ENCODE data around the gene ITIH5. TPM values are rescaled to one million over a fixed set of nuclear protein-coding genes. Genes with fewer than 3 reads are reported as not detected.

The ITIH5 gene
- polyA plus RNA-seq, 3 donors, result not detected

DNA sequence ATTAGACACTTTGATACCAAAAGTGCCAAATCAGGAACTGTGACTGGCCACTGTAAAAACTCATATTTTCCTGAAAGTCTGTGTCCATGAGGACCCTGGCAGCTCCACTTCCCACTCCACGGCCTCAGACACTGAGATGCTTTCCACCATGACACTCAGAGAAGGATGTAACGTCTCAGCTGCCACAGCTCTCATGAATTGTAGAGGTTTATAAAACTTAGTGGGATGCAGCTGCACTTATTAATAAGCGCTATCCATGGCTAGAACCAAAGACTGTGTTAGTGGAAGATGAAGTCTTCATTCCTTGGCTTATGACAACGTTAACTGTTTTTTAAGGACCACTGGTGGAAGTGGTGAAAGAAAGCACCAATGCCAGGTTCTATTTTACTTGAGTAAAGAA is 121.0 kb downstream of the ITIH5 start:
- WGBS (ENCODE audit: insufficient coverage), result 87% methylated on average over 3 of the region's 4 CpGs

GRCh38 chr10:7545261-7545660 is 121.5 kb downstream of the ITIH5 start:
- WGBS (ENCODE audit: insufficient coverage), result 96% methylated on average over 4 of the region's 4 CpGs
- Mint-ChIP-seq H3K27me3 (ENCODE audit: low read depth in 3 of 3) (peaks cover 1 to 3% (median 2%) of the 10 kb centered on the region in 3 donors), H3K4me3 (no peak overlapping the region), H3K27ac (no peak overlapping the region), H3K4me1 (no peaks in the 10 kb centered on the region), H3K9me3 (peaks cover 0 to 2% (median 0%) of the 10 kb centered on the region in 7 donors), H3K36me3 (no peaks in the 10 kb centered on the region)
- no peaks in the 10 kb centered on the region for H3K36me3 ChIP-seq (replicated peaks in 1 of 2; ENCODE audit: control insufficient read depth in 1 of 2, insufficient read depth in 2 of 2, low read length in 2 of 2)
- DNase-seq, result no peak
- no peaks in the 10 kb centered on the region for H3K27me3 ChIP-seq (ENCODE audit: control insufficient read depth in 2 of 2, insufficient read depth in 2 of 2, low read length in 2 of 2)
- H3K4me3 ChIP-seq (replicated peaks in 1 of 3; ENCODE audit: low read depth in 2 of 3, low read length in 3 of 3), result no peak overlapping the region
- intact Hi-C loops (cut with micrococcal nuclease), result no loop called here
- no peaks in the 10 kb centered on the region for H3K4me1 ChIP-seq (ENCODE audit: control insufficient read depth in 1 of 2, insufficient read depth in 2 of 2, low read length in 2 of 2)
- no peak overlapping the region for H2AFZ ChIP-seq (ENCODE audit: insufficient read depth, low read depth, low read length, poor library complexity, severe bottlenecking)
- no peaks in the 10 kb centered on the region for H3K9me3 ChIP-seq (replicated peaks in 1 of 2; ENCODE audit: control insufficient read depth in 1 of 2, insufficient read depth in 1 of 2, low read length in 2 of 2)
- no peak overlapping the region for H3K9ac ChIP-seq (ENCODE audit: insufficient read depth, low read length, poor library complexity, severe bottlenecking)
- H3K4me2 ChIP-seq (replicated peaks; ENCODE audit: extremely low read depth, low read length, poor library complexity, severe bottlenecking), result no peak overlapping the region
- H3K27ac ChIP-seq (ENCODE audit: low read depth in 1 of 2, low read length in 2 of 2), result no peak overlapping the region
- TF ChIP-seq CTCF (IDR thresholded peaks at IDR 0.05), result no peak
- no peaks in the 10 kb centered on the region for H3K79me2 ChIP-seq (ENCODE audit: insufficient read depth, low read length)
- no peaks in the 10 kb centered on the region for H4K20me1 ChIP-seq (ENCODE audit: insufficient read depth, low read length)

More for the DNA sequence above, 121.0 kb downstream of the ITIH5 start:
- Histone ChIP-seq H3K4me2 (replicated peaks; ENCODE audit: extremely low read depth, low read length, poor library complexity, severe bottlenecking) (no peak overlapping the region), H3K79me2 (ENCODE audit: insufficient read depth, low read length) (no peaks in the 10 kb centered on the region), H3K4me1 (ENCODE audit: control insufficient read depth in 1 of 2, insufficient read depth in 2 of 2, low read length in 2 of 2) (no peaks in the 10 kb centered on the region), H3K27ac (ENCODE audit: low read depth in 1 of 2, low read length in 2 of 2) (no peak overlapping the region), H3K4me3 (replicated peaks in 1 of 3; ENCODE audit: low read depth in 2 of 3, low read length in 3 of 3) (no peak overlapping the region), H4K20me1 (ENCODE audit: insufficient read depth, low read length) (no peaks in the 10 kb centered on the region), H3K9me3 (replicated peaks in 1 of 2; ENCODE audit: control insufficient read depth in 1 of 2, insufficient read depth in 1 of 2, low read length in 2 of 2) (no peaks in the 10 kb centered on the region), H2AFZ (ENCODE audit: insufficient read depth, low read depth, low read length, poor library complexity, severe bottlenecking) (no peak overlapping the region), H3K9ac (ENCODE audit: insufficient read depth, low read length, poor library complexity, severe bottlenecking) (no peak overlapping the region), H3K36me3 (replicated peaks in 1 of 2; ENCODE audit: control insufficient read depth in 1 of 2, insufficient read depth in 2 of 2, low read length in 2 of 2) (no peaks in the 10 kb centered on the region), H3K27me3 (ENCODE audit: control insufficient read depth in 2 of 2, insufficient read depth in 2 of 2, low read length in 2 of 2) (no peaks in the 10 kb centered on the region)
- peaks cover 0 to 2% (median 0%) of the 10 kb centered on the region in 7 donors for H3K9me3 Mint-ChIP-seq
- H3K4me3 Mint-ChIP-seq, result no peak overlapping the region
- no peak for TF ChIP-seq CTCF (IDR thresholded peaks at IDR 0.05)
- H3K27me3 Mint-ChIP-seq (ENCODE audit: low read depth in 3 of 3), result peaks cover 1 to 3% (median 2%) of the 10 kb centered on the region in 3 donors
- no peaks in the 10 kb centered on the region for H3K4me1 Mint-ChIP-seq
- intact Hi-C loops (cut with micrococcal nuclease), result no loop called here
- H3K36me3 Mint-ChIP-seq, result no peaks in the 10 kb centered on the region
- no peak overlapping the region for H3K27ac Mint-ChIP-seq
- DNase-seq, result no peak
